GM19099 (cell line): ENCODE results near the gene FADS1.

ENCODE experiments used
- POLR2A ChIP-seq: IDR thresholded peaks from 3 replicates; pipeline ENCODE4 v1.6.1; 2011; ENCODE audit warnings: low read depth; ENCODE audit not compliant: insufficient read length; ENCODE audit errors: extremely low read depth

The FADS1 gene

GRCh38 chr11:61817471-61818202, 834 bp upstream of the FADS1 start:
- TF ChIP-seq POLR2A: no peak

GRCh38 chr11:61815790-61816735, 740 bp downstream of the FADS1 start:
- TF ChIP-seq POLR2A: peak; percentile 22

DNA sequence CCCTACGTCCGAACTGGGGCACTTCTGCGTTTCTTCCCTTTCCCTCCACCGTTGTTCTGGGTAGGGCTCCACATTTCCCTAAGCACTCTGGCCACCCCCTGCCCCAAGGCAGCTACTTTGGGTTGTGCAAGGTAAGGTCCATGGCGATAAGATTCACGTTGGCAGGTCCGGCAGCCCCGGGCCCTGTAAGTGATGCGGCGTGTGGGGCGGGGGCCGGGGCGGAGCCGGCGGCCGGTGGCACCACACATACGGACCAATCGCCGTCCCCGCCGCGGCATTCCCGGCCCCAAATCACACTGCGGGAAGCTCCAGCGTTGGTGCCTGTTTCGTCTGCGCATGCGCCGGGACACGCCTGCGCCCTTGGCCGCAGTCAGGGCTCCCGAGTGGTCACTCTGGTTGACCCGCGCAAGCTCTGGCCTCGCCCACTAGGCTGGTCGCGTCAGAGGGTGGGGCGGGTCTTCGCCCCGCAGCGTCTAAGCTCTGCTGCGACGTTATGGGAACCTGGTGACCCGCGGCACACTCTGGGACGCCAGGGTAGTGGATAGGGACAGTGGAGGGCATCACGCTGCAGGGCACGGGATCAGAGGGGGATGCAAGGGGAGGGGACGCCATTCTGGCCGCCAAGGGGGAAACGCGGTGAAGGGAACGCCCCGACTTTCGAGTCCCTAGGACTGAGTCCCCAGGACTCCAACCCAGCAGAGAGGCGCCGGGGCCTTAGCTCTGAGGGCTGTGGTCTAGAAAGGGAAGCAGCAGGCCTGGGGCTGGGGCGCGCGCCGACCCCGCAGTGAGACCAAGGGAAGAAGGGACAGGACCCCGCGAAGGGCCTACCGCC, 1.6 kb downstream of the FADS1 start:
- TF ChIP-seq POLR2A: peak; percentile 74

GRCh38 chr11:61814247-61814957, 2.4 kb downstream of the FADS1 start:
- no peak for TF ChIP-seq POLR2A

DNA sequence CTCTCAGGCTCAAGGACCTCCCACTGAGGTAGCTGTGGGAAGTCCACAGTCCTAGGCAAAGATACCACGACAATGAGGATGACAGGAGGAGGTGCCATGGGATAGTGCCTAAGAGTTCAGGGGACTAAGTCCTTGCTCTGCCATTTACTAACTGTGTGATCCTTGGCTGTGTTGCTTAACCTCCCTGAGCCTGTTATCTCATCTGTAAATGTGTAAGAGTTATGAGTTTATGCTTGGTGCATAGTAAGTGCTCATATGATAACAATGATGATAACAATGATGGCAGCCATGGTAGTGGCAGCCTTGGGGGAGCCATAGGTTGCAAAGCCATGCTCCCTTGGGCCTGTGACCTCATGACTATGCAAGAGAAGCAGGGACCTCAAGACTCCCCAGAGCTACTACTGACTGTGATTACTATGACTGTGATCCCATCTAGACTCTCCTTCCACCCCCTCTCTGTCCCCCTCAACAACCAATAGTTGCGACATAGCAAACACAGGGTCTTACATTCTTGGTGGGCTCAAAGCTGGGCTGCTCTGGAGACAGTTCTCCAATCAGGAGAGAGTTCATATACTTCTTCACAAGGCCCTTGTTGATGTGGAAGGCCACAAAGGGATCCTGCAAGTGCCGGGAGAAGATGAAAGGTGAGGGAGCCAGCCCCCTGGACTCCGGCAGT, 3.9 kb downstream of the FADS1 start:
- no peak for TF ChIP-seq POLR2A

DNA sequence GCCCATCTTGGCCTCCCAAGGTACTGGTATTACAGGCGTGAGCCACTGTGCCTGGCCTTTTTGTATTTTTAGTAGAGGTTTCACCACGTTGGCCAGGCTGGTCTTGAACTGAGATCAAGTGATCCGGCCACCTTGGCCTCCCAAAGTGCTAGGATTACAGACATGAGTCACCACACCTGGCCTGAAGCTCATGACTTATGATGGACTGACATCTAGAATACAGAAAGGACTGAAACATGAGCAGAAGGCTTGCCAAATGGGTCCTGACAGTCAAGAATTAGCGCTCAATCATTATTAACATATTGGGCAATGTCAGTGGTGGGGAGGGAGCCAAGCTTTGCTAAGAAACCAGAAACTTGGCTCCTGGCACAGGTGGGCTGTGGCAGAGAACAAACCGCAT, 5.0 kb downstream of the FADS1 start:
- TF ChIP-seq POLR2A: no peak

DNA sequence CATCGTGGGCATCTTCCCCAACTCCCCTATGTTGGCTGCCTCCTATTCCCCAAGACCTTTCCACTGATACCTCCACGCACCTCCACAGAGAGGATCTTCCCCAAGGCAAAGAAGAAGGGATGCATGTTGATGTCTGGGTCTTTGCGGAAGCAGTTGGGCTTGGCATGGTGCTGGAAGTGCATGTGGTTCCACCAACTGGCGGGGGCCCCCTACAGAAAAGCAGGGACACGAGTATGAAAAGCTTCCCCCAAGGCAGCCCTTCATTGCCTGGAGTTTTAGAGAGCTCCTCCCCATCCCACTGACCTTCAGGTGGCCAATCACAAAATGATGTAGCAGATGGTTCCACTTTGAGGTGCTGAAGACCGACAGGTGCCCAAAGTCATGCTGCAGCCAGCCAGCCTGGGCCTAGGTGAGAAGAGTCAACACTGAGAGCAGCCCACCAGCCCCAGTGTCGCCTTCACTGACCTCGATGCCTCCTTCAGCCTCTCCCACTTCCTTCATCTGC, 6.1 kb downstream of the FADS1 start:
- no peak for TF ChIP-seq POLR2A

- no peak for TF ChIP-seq POLR2A
These were observed 10.0 kb downstream of the FADS1 start for GRCh38 chr11:61806785-61807184.

- TF ChIP-seq POLR2A: no peak
These were observed 11.7 kb downstream of the FADS1 start for GRCh38 chr11:61805146-61805545.

DNA sequence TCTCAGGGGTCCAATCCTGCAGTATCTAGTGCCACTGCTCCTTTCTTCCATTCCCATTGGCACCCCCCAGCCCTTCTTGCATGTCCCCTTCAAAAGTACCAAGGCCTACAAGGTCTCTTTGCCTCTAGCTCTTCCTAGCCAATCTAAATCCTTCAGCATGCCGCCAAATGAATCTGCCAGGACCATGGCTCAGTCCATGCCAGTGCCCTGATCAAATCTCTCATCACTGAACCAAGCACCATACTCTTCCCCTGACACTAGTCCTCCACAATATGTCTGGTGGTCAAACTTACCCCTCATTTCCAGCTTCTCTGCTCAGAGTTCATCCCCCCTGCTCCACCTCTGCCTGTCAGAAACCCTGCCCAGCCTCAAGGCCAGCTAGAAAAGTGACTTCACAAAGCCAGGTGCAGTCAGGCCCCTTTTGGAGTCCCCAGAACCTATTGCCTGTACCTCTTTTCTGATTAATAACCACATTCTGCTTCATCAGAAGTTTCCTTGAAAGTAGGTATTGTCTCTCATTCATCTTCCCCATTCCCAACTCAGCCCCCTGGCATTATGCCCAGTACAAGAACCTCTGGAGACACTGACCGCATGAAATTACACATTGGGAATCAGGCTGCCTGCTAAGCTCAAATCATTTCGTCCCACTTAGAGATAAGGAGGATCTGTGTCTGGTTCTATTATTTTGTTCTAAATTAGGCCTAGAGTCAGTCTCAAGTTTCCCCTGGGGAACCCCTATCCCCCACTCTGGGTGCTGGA, 12.7 kb downstream of the FADS1 start:
- no peak for TF ChIP-seq POLR2A

- no peak for TF ChIP-seq POLR2A
These were observed 14.2 kb downstream of the FADS1 start for GRCh38 chr11:61802605-61803004.

- TF ChIP-seq POLR2A: no peak
These were observed 16.2 kb downstream of the FADS1 start for GRCh38 chr11:61800331-61801281.
